Keratinocyte (primary cell): ENCODE results near the gene LEUTX.

Experiments used
- EZH2 ChIP-seq: IDR thresholded peaks from one replicate; pipeline ENCODE4 v1.6.1; 2012; ENCODE audit warnings: inconsistent platforms, mild to moderate bottlenecking, low read length, moderate library complexity
- TF ChIP-seq, protein P1 (sequence below), 3 experiments: IDR thresholded peaks in 1 of 3; conservative IDR thresholded peaks in 1 of 3; optimal IDR thresholded peaks in 1 of 3; 2 replicates in 2 of 3; 3 replicates in 1 of 3; pipeline versions ENCODE3 to v1.5.1; 2011; ENCODE audit warnings: low read length in 3 of 3, mild to moderate bottlenecking in 3 of 3, moderate library complexity in 2 of 3, control low read depth in 1 of 3, inconsistent platforms in 1 of 3; ENCODE audit not compliant: insufficient read depth in 2 of 3; ENCODE audit errors: extremely low read depth in 1 of 3

DNA sequence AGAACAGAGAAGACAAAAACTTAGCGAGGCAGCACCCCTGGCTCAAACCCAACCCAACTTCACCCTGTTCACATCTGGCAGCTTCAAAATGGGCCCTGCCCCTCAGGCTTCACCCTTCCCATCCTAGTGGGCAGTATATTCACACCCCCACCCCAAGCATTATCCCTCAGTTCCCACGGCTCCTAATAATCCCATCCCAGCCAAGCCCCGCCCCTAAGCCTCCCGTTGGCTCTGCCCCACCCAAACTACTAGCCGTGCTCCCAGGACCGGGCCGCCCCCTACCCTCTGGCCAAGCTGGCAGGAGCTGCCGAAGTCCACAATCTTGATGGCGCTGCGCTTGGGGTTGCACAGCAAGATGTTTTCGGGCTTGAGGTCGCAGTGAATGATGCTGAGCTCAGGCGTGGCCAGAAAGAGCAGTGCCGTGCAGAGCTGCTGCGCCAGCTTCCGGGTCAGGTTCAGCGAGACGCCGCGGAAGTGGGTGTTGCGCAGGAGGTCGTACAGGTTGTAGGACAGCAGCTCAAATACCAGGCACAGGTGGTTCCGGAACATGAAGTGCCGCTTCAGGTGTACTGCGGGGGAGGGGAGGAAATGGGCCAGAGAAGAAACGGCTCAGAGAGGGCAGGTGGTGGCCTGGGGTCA, 49.5 kb downstream of the LEUTX start:
- TF ChIP-seq, protein P1, sequence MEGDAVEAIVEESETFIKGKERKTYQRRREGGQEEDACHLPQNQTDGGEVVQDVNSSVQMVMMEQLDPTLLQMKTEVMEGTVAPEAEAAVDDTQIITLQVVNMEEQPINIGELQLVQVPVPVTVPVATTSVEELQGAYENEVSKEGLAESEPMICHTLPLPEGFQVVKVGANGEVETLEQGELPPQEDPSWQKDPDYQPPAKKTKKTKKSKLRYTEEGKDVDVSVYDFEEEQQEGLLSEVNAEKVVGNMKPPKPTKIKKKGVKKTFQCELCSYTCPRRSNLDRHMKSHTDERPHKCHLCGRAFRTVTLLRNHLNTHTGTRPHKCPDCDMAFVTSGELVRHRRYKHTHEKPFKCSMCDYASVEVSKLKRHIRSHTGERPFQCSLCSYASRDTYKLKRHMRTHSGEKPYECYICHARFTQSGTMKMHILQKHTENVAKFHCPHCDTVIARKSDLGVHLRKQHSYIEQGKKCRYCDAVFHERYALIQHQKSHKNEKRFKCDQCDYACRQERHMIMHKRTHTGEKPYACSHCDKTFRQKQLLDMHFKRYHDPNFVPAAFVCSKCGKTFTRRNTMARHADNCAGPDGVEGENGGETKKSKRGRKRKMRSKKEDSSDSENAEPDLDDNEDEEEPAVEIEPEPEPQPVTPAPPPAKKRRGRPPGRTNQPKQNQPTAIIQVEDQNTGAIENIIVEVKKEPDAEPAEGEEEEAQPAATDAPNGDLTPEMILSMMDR (optimal IDR thresholded peaks at IDR 0.05 in 1 of 3, IDR thresholded peaks at IDR 0.05 in 1 of 3, conservative IDR thresholded peaks at IDR 0.05 in 1 of 3; ENCODE audit: extremely low read depth in 1 of 3, insufficient read depth in 2 of 3, low read length in 3 of 3), result no peak
- TF ChIP-seq EZH2, result no peak
